Heart right ventricle (tissue), 16 donors: ENCODE results near the gene ULK1. TPM values are rescaled to one million over a fixed set of nuclear protein-coding genes. Genes with fewer than 3 reads are reported as not detected.

ENCODE experiments used
- ATAC-seq, 8 donors: fragments of 200-7000 bp; cut with Tn5 transposase; one replicate each; pipeline ENCODE4 v1.9.1; 2020; ENCODE audit warnings: mild to moderate bottlenecking in 8 of 8, moderate library complexity in 8 of 8, moderate number of reproducible peaks in 1 of 8
- DNase-seq, 2 donors: peaks; one replicate each; pipeline ENCODE4 v3.0.0-alpha.2; 2020
- H3K27ac ChIP-seq, 10 donors: fragments of 200-600 bp; sonication (generic) in 2 of 10; one replicate each; pipeline versions ENCODE4 v1.5.0 to v1.8.0; 2020 to 2022; ENCODE audit warnings: mild to moderate bottlenecking in 3 of 10
- H3K27me3 ChIP-seq, 7 donors: fragments of 200-600 bp; one replicate each; pipeline ENCODE4 v1.8.0; 2021 to 2022; ENCODE audit warnings: mild to moderate bottlenecking in 2 of 7
- H3K36me3 ChIP-seq, 9 donors: fragments of 200-600 bp; sonication (generic) in 1 of 9; one replicate each; pipeline versions ENCODE4 v1.5.0 to v1.8.0; 2020 to 2022; ENCODE audit warnings: mild to moderate bottlenecking in 2 of 9
- H3K4me1 ChIP-seq, 9 donors: fragments of 200-600 bp; sonication (generic) in 1 of 9; one replicate each; pipeline versions ENCODE4 v1.5.0 to v1.8.0; 2020 to 2022; ENCODE audit warnings: mild to moderate bottlenecking in 4 of 9
- H3K4me3 ChIP-seq, 10 donors: fragments of 200-600 bp; sonication (generic) in 2 of 10; one replicate each; pipeline versions ENCODE4 v1.5.0 to v1.8.0; 2020 to 2022; ENCODE audit warnings: mild to moderate bottlenecking in 7 of 10, moderate library complexity in 2 of 10
- H3K9me3 ChIP-seq, 11 donors: fragments of 200-600 bp in 10 of 11; sonication (generic) in 2 of 11; one replicate each; pipeline versions ENCODE4 v1.5.0 to v1.8.0; 2013 to 2022; ENCODE audit warnings: mild to moderate bottlenecking in 2 of 11, control low read depth in 1 of 11, moderate library complexity in 1 of 11
- CTCF ChIP-seq, 9 donors: fragments of 200-600 bp; sonication (generic) in 2 of 9; IDR thresholded peaks; one replicate each; pipeline versions ENCODE4 v1.5.0 to v1.8.0; 2021 to 2022; ENCODE audit warnings: antibody characterized with exemption in 9 of 9, mild to moderate bottlenecking in 5 of 9, moderate library complexity in 1 of 9
- WGBS, 2 donors: extraction: QIAGEN DNeasy Blood & Tissue Kit; methylation state at CpG; one replicate each; pipeline ENCODE4 v1.1.7; 2013; ENCODE audit warnings: inconsistent platforms in 1 of 2; 5-methylcytosine and 5-hydroxymethylcytosine counted together
- intact Hi-C, 10 donors: fragments of 100-400 bp; cut with DNase I; formaldehyde crosslinking; loops; one replicate each; pipeline versions ENCODE4 v1.11.1 to v1.14.2; 2022
- polyA plus RNA-seq, 2 donors: library from polyadenylated mRNA; stranded (reverse); fragments of 200-250 nt; gene quantifications; one replicate each; pipeline ENCODE4 v1.2.3, GENCODE V29; 2013
- total RNA-seq, 10 donors: library from RNA; stranded (reverse); fragmentation: NEBNext Ultra II Directional in 3 of 10; extraction: Animal tissue kit (Norgen Biotek cat#: 25700) in 3 of 10; gene quantifications; one replicate each; pipeline versions ENCODE4 v1.2.1 to v1.2.4, GENCODE V29; 2021 to 2023
- donor health status: Arrhythmogenic right ventricular cardiomyopathy.
- donor health status: ischemic (EF 13 %, LVEDD 7.1; RV severe dilation, severe dysfunction).
- donor health status: healthy with polysubstance abuse.
- donor health status: DM: no; HTN: yes; CAD: no.
- donor health status: DM: no; HTN: no; CAD: no.
- donor health status: ischemic (EF 25% LVEDD 6.9; RV normal size, moderate dysfunction).
- donor health status: ischemic (EF 25% LVEDD 5.7; RV mildly dilated, moderate dysfunction).
- donor health status: healthy.
- donor health status: DM: yes; HTN: yes; CAD: no.
- donor health status: Ischemic cardiomyopathy.
- donor health status: ischemic (EF 35%, LVEDD 5.7; RV mildly dilated, moderate dysfunction).
- donor health status: nonischemic (EF 11% LVEDD 7.7; RV severe dilation, severe dysfunction).
- donor health status: DM: yes; HTN: yes; CAD: no.
- donor health status: PGD.
- donor health status: ischemic (EF 29% LVEDD 5.4; RV normal size, mild dysfunction).
- donor health status: nonischemic (EF 23%, LVEDD 6.1; RV moderate dilation, normal function).

The ULK1 gene
- total and polyA plus RNA-seq, 12 donors = 10.7 to 77.7 (median 48.6) TPM

- ATAC-seq = no peak
- 59 to 64% methylated on average over 4 of the region's 4 CpGs for WGBS, 2 donors
Observed at GRCh38 chr12:131862084-131862441, 32.4 kb upstream of the ULK1 start.

GRCh38 chr12:131862600-131862993 lies 31.8 kb upstream of the ULK1 start:
- Histone ChIP-seq H3K4me3 (no peak overlapping the region), H3K9me3 (no peaks in the 10 kb centered on the region), H3K36me3 (no peaks in the 10 kb centered on the region), H3K4me1 (peaks cover 0 to 22% (median 0%) of the 10 kb centered on the region in 9 donors), H3K27ac (no peak overlapping the region), H3K27me3 (peaks cover 0 to 13% (median 0%) of the 10 kb centered on the region in 7 donors)
- no peak for DNase-seq
- 76 to 81% methylated on average over 14 of the region's 14 CpGs for WGBS, 2 donors
- intact Hi-C loops = no loop called here
- no peak for ATAC-seq
- no peak for TF ChIP-seq CTCF (IDR thresholded peaks at IDR 0.05)

More at GRCh38 chr12:131862084-131862441, 32.4 kb upstream of the ULK1 start:
- TF ChIP-seq CTCF (IDR thresholded peaks at IDR 0.05) = no peak
- Histone ChIP-seq H3K4me3 (no peak overlapping the region), H3K36me3 (no peaks in the 10 kb centered on the region), H3K27ac (no peak overlapping the region), H3K4me1 (peaks cover 0 to 22% (median 0%) of the 10 kb centered on the region in 9 donors), H3K9me3 (no peaks in the 10 kb centered on the region), H3K27me3 (peaks cover 0 to 13% (median 0%) of the 10 kb centered on the region in 7 donors)
- intact Hi-C loops = no loop called here
- no peak for DNase-seq

GRCh38 chr12:131862994-131863710 lies 31.3 kb upstream of the ULK1 start:
- peaks cover 0 to 22% (median 0%) of the 10 kb centered on the region in 9 donors for H3K4me1 ChIP-seq
- no peak for TF ChIP-seq CTCF (IDR thresholded peaks at IDR 0.05)
- no peaks in the 10 kb centered on the region for H3K9me3 ChIP-seq
- no peak overlapping the region for H3K4me3 ChIP-seq
- no peak for ATAC-seq
- intact Hi-C loops = no loop called here
- 60 to 61% methylated on average over 19 to 20 of the region's 20 CpGs for WGBS, 2 donors
- no peak for DNase-seq
- no peak overlapping the region for H3K27ac ChIP-seq
- no peaks in the 10 kb centered on the region for H3K36me3 ChIP-seq
- peaks cover 0 to 13% (median 0%) of the 10 kb centered on the region in 7 donors for H3K27me3 ChIP-seq

- H3K4me1 ChIP-seq = peaks cover 0 to 22% (median 0%) of the 10 kb centered on the region in 9 donors
- H3K4me3 ChIP-seq = no peak overlapping the region
- WGBS, 2 donors = 53 to 63% methylated on average over 24 of the region's 24 CpGs
- no peak overlapping the region for H3K27ac ChIP-seq
- H3K36me3 ChIP-seq = no peaks in the 10 kb centered on the region
- intact Hi-C loops = no loop called here
- ATAC-seq = no peak
- no peak for DNase-seq
- peaks cover 0 to 13% (median 0%) of the 10 kb centered on the region in 7 donors for H3K27me3 ChIP-seq
- no peak for TF ChIP-seq CTCF (IDR thresholded peaks at IDR 0.05)
- no peaks in the 10 kb centered on the region for H3K9me3 ChIP-seq
Observed at GRCh38 chr12:131863711-131864396, 30.6 kb upstream of the ULK1 start.
